Skeletal muscle cell (primary cell): ENCODE measurements around the gene A1BG.
A peak's percentile ranks its signal among the peaks of the same experiment; 100 is the strongest.
"Not testable (repeated sequence)": the region's sequence is repeated elsewhere in the genome, so short reads cannot be mapped to it uniquely, and the experiment has no call there.

Experiments used
- DNase-seq: peaks from one replicate; pipeline ENCODE4 v3.0.0-alpha.2; 2010; ENCODE audit warnings: low read depth
- H3K4me3 ChIP-seq: 2 replicates; pipeline ENCODE4 v1.5.1; 2011; ENCODE audit warnings: low read depth, mild to moderate bottlenecking, control low read depth, low read length, moderate library complexity

The A1BG gene

GRCh38 chr19:58386576-58387337, 33.5 kb upstream of the A1BG start, which contains the start of gene RPS5:
Gene RPS5, plus strand, starts transcription at chr19:58387269. Its CDS starts 869 bp downstream, at chr19:58388138.
- DNase-seq = peak; percentile 96
- peak within 1 kb of the TSS; percentile 58 for H3K4me3 ChIP-seq

GRCh38 chr19:58385891-58386575, 32.7 kb upstream of the A1BG start:
- peak overlapping the region; percentile 58 for H3K4me3 ChIP-seq
- DNase-seq = no peak

- H3K4me3 ChIP-seq = peak overlapping the region; percentile 58
- DNase-seq = no peak
These were observed 32.1 kb upstream of the A1BG start for GRCh38 chr19:58385313-58385890.

GRCh38 chr19:58382997-58383603, 29.8 kb upstream of the A1BG start:
- no peak for DNase-seq
- H3K4me3 ChIP-seq = no peak overlapping the region

- peak overlapping the region; percentile 71 for H3K4me3 ChIP-seq
- DNase-seq = no peak
These were observed 28.3 kb upstream of the A1BG start for GRCh38 chr19:58381460-58382212.

- H3K4me3 ChIP-seq = peak within 1 kb of the TSS; percentile 71
- DNase-seq = peak; percentile 100
These were observed 27.6 kb upstream of the A1BG start, which contains the start of gene ZNF837 for GRCh38 chr19:58380662-58381459. Gene ZNF837, minus strand, starts transcription at chr19:58381030. Its CDS starts 11,698 bp downstream, at chr19:58369332.

GRCh38 chr19:58380037-58380661, 26.9 kb upstream of the A1BG start:
- DNase-seq = no peak

GRCh38 chr19:58379246-58379645, 26.0 kb upstream of the A1BG start:
- H3K4me3 ChIP-seq = no peak overlapping the region
- DNase-seq = no peak

More at GRCh38 chr19:58380037-58380661, 26.9 kb upstream of the A1BG start:
- peak overlapping the region; percentile 71 for H3K4me3 ChIP-seq

GRCh38 chr19:58376724-58377123, 23.4 kb upstream of the A1BG start:
- DNase-seq, H3K4me3 ChIP-seq: not testable (repeated sequence)

- no peak for DNase-seq
- H3K4me3 ChIP-seq = no peak overlapping the region
These were observed 20.9 kb upstream of the A1BG start for GRCh38 chr19:58374200-58374599.

GRCh38 chr19:58372311-58373133, 19.2 kb upstream of the A1BG start:
- H3K4me3 ChIP-seq = no peak overlapping the region
- no peak for DNase-seq

GRCh38 chr19:58368561-58369360, 15.5 kb upstream of the A1BG start:
- no peak overlapping the region for H3K4me3 ChIP-seq
- no peak for DNase-seq

GRCh38 chr19:58367698-58368454, 14.6 kb upstream of the A1BG start:
- H3K4me3 ChIP-seq = no peak overlapping the region
- DNase-seq = no peak

GRCh38 chr19:58366585-58367430, 13.5 kb upstream of the A1BG start:
- H3K4me3 ChIP-seq = no peak overlapping the region
- no peak for DNase-seq

- DNase-seq = no peak
- no peak overlapping the region for H3K4me3 ChIP-seq
These were observed 10.9 kb upstream of the A1BG start for GRCh38 chr19:58364146-58364545.
